ENCODE data around the gene RPL4. TPM values are rescaled to one million over a fixed set of nuclear protein-coding genes. Genes with fewer than 3 reads are reported as not detected.
"Not testable (repeated sequence)": the region's sequence is repeated elsewhere in the genome, so short reads cannot be mapped to it uniquely, and the experiment has no call there.

The RPL4 gene
- total RNA-seq, 1 experiment from 2014 or later: 2,773 TPM

GRCh38 chr15:66461917-66462316 is 42.7 kb downstream of the RPL4 start:
- peak overlapping the region; percentile 34; the same call in 1 of the 2 replicates for H3K4me2 ChIP-seq (ENCODE audit: low read length)
- no TSS peak for BruUV-seq (replicated peaks)
- ChIA-PET POLR2A (ENCODE audit: unreplicated experiment) (no interaction called here), CTCF (no interaction called here)
- TF ChIP-seq EZH2 (IDR thresholded peaks at IDR 0.05; ENCODE audit: low read length, unreplicated experiment): no peak
- no peak for TF ChIP-seq EZH2phosphoT487 (IDR thresholded peaks at IDR 0.05; ENCODE audit: borderline replicate concordance, low read length)
- TF ChIP-seq CTCF (conservative IDR thresholded peaks at IDR 0.05; ENCODE audit: low read depth, low read length): no peak
- no peaks in the 10 kb centered on the region for H3K9me3 ChIP-seq (ENCODE audit: low read length)
- H3K27ac ChIP-seq (ENCODE audit: low read length): peak overlapping the region; percentile 46
- no peak overlapping the region for H3K9ac ChIP-seq (ENCODE audit: low read length)
- no peaks in the 10 kb centered on the region for H3K9me2 ChIP-seq (replicated peaks; ENCODE audit: low read length)
- no peaks in the 10 kb centered on the region for H3K79me2 ChIP-seq (ENCODE audit: low read length)
- H3K4me3 ChIP-seq (ENCODE audit: low read length): no peak overlapping the region
- H3K36me3 ChIP-seq (ENCODE audit: low read depth, low read length): peaks cover 3% of the 10 kb centered on the region; the same call in 1 of the 2 replicates
- H2AFZ ChIP-seq (ENCODE audit: low read length): no peak overlapping the region
- ATAC-seq: peak; percentile 42
- no peaks in the 10 kb centered on the region for H3K27me3 ChIP-seq (ENCODE audit: low read length)
- H3F3A ChIP-seq (ENCODE audit: low read length, unreplicated experiment): no peaks in the 10 kb centered on the region
- peaks cover 28% of the 10 kb centered on the region for H3K4me1 ChIP-seq (ENCODE audit: insufficient read depth, low read length)
- intact Hi-C loops (cut with micrococcal nuclease): no loop called here
- DNase-seq: peak; percentile 56
- no peaks in the 10 kb centered on the region for H4K20me1 ChIP-seq (ENCODE audit: low read length)

- BruUV-seq (replicated peaks); DNase-seq; H3K9me3 ChIP-seq (ENCODE audit: low read length); H3K4me3 ChIP-seq (ENCODE audit: low read length); H3F3A ChIP-seq (ENCODE audit: low read length, unreplicated experiment); H3K9me2 ChIP-seq (replicated peaks; ENCODE audit: low read length); H2AFZ ChIP-seq (ENCODE audit: low read length); H4K20me1 ChIP-seq (ENCODE audit: low read length); H3K4me2 ChIP-seq (ENCODE audit: low read length); H3K79me2 ChIP-seq (ENCODE audit: low read length); POLR2A ChIA-PET (ENCODE audit: unreplicated experiment); H3K9ac ChIP-seq (ENCODE audit: low read length); H3K36me3 ChIP-seq (ENCODE audit: low read depth, low read length); intact Hi-C loops (cut with micrococcal nuclease); ATAC-seq; CTCF ChIA-PET; H3K27me3 ChIP-seq (ENCODE audit: low read length): not testable (repeated sequence)
- Histone ChIP-seq H3K4me1 (ENCODE audit: insufficient read depth, low read length) (peaks cover 33% of the 10 kb centered on the region), H3K27ac (ENCODE audit: low read length) (peak overlapping the region; percentile 46)
These were observed 43.4 kb downstream of the RPL4 start for GRCh38 chr15:66461294-66461693.

- Histone ChIP-seq H3K36me3 (ENCODE audit: low read depth, low read length) (peaks cover 3% of the 10 kb centered on the region; the same call in 1 of the 2 replicates), H2AFZ (ENCODE audit: low read length) (no peak overlapping the region), H3K9ac (ENCODE audit: low read length) (no peak overlapping the region), H3F3A (ENCODE audit: low read length, unreplicated experiment) (no peaks in the 10 kb centered on the region), H3K27me3 (ENCODE audit: low read length) (no peaks in the 10 kb centered on the region), H3K4me2 (ENCODE audit: low read length) (peak overlapping the region; percentile 26), H3K9me3 (ENCODE audit: low read length) (no peaks in the 10 kb centered on the region), H3K4me1 (ENCODE audit: insufficient read depth, low read length) (peaks cover 43% of the 10 kb centered on the region), H3K27ac (ENCODE audit: low read length) (peak overlapping the region; percentile 20; the same call in 1 of the 2 replicates), H3K4me3 (ENCODE audit: low read length) (no peak overlapping the region), H3K9me2 (replicated peaks; ENCODE audit: low read length) (no peaks in the 10 kb centered on the region), H3K79me2 (ENCODE audit: low read length) (no peaks in the 10 kb centered on the region), H4K20me1 (ENCODE audit: low read length) (no peaks in the 10 kb centered on the region)
- peak; percentile 61; the same call in 1 of the 2 replicates for ATAC-seq
- intact Hi-C loops (cut with micrococcal nuclease): no loop called here
- TF ChIP-seq EZH2 (IDR thresholded peaks at IDR 0.05; ENCODE audit: low read length, unreplicated experiment) (no peak), EZH2phosphoT487 (IDR thresholded peaks at IDR 0.05; ENCODE audit: borderline replicate concordance, low read length) (no peak), CTCF (conservative IDR thresholded peaks at IDR 0.05; ENCODE audit: low read depth, low read length) (no peak)
- DNase-seq: peak; percentile 57
- ChIA-PET POLR2A (ENCODE audit: unreplicated experiment) (no interaction called here), CTCF (no interaction called here)
- no TSS peak for BruUV-seq (replicated peaks)
These were observed 44.6 kb downstream of the RPL4 start for GRCh38 chr15:66459818-66460615.
